Measurements from ENCODE around the gene LSM7.

GRCh38 chr19:2330632-2331284 lies 2.4 kb upstream of the LSM7 start:
- TF ChIP-seq YY1 (IDR thresholded peaks at IDR 0.05; ENCODE audit: insufficient read depth, insufficient read length) (no peak), ZNF274 (IDR thresholded peaks at IDR 0.05; ENCODE audit: low read depth, low read length) (no peak), SUZ12 (IDR thresholded peaks at IDR 0.05; ENCODE audit: extremely low read depth, insufficient read depth, insufficient read length) (no peak)

Data from NT2/D1 (cell line).